RKO (cell line): ENCODE results near the gene TSHZ2.

Experiments
- DNase-seq: peaks from one replicate; pipeline ENCODE4 v3.0.0-alpha.2; 2016; ENCODE audit warnings: low spot score

Gene TSHZ2

GRCh38 chr20:53069132-53069531 lies 97.0 kb downstream of the TSHZ2 start:
- DNase-seq = no peak

- DNase-seq = no peak
These were observed 98.1 kb downstream of the TSHZ2 start for GRCh38 chr20:53070224-53070623.

GRCh38 chr20:53070706-53071392 lies 98.7 kb downstream of the TSHZ2 start:
- DNase-seq = peak; percentile 4

- DNase-seq = no peak
These were observed 99.7 kb downstream of the TSHZ2 start for GRCh38 chr20:53071833-53072232.

- DNase-seq = no peak
These were observed 100.9 kb downstream of the TSHZ2 start for GRCh38 chr20:53072923-53073579.

GRCh38 chr20:53073636-53074415 lies 101.7 kb downstream of the TSHZ2 start:
- DNase-seq = no peak

GRCh38 chr20:53074811-53075314 lies 102.7 kb downstream of the TSHZ2 start:
- no peak for DNase-seq

GRCh38 chr20:53076668-53077067 lies 104.5 kb downstream of the TSHZ2 start:
- DNase-seq = no peak

GRCh38 chr20:53077373-53078205 lies 105.4 kb downstream of the TSHZ2 start:
- DNase-seq = no peak

GRCh38 chr20:53078761-53079160 lies 106.6 kb downstream of the TSHZ2 start:
- no peak for DNase-seq

- no peak for DNase-seq
These were observed 107.1 kb downstream of the TSHZ2 start for GRCh38 chr20:53079261-53079691.

GRCh38 chr20:53079828-53080686 lies 107.9 kb downstream of the TSHZ2 start:
- no peak for DNase-seq

- DNase-seq = no peak
These were observed 108.5 kb downstream of the TSHZ2 start for GRCh38 chr20:53080687-53080962.

- DNase-seq = no peak
These were observed 109.1 kb downstream of the TSHZ2 start for GRCh38 chr20:53080969-53081871.

GRCh38 chr20:53081916-53082863 lies 110.0 kb downstream of the TSHZ2 start:
- no peak for DNase-seq

- DNase-seq = no peak
These were observed 111.3 kb downstream of the TSHZ2 start for GRCh38 chr20:53083411-53083810.

- no peak for DNase-seq
These were observed 112.3 kb downstream of the TSHZ2 start for GRCh38 chr20:53084408-53084997.

GRCh38 chr20:53085720-53086119 lies 113.6 kb downstream of the TSHZ2 start:
- no peak for DNase-seq
